Epidermal melanocyte (primary cell): Measurements from ENCODE around the gene BTD.

Source experiments
- DNase-seq: peaks from one replicate; pipeline ENCODE4 v3.0.0; 2011; ENCODE audit warnings: low spot score; ENCODE audit not compliant: insufficient read length

The BTD gene

DNA sequence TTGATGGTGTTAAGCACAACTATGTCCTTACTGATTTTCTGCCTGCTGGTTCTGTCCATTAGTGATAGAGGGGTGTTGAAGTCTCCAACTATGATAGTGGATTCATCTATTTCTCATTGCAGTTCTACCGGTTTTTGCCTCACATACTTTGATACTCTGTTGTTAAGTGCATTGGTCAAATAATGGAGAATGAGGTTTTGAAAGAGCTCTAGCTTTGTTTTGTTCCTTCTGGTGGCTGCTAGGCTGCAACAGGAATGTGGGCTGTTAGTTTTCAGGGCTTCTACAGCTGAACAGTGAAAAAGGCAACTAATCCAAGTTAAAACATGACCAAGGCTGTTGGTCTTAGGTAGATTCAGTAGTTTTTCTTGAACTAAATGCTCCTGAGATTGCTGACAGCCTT, 62.6 kb downstream of the BTD start:
- no peak for DNase-seq

DNA sequence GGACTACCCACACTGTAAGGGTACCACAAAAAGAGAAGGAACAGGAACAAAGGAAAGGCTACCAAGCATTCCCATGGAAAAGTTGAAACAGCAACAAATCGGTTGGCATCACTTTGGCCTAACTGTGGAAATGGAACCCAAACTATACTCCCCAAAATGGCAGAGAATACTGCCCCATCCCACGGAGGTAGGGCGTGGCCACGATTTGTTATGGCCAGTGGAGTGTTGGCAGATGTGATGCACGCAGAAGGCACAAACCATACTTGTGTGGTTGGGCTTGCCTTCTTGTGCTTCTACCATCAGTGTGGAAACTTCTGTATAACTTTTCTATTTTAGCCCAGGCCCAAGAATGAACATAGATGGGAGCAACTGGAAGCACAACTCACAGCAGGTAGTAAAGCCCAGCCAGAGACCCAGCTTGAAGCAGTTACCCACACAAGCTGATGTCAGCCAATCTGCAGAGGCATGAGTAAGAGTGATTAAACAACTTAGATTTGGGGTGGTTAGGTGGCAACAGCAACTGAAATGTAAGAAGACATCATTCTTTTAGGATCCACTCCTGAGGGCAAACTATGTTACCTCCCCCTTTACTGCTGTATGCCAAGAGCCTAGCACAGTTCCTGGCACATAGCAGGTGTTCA, 64.1 kb downstream of the BTD start:
- DNase-seq = no peak

DNA sequence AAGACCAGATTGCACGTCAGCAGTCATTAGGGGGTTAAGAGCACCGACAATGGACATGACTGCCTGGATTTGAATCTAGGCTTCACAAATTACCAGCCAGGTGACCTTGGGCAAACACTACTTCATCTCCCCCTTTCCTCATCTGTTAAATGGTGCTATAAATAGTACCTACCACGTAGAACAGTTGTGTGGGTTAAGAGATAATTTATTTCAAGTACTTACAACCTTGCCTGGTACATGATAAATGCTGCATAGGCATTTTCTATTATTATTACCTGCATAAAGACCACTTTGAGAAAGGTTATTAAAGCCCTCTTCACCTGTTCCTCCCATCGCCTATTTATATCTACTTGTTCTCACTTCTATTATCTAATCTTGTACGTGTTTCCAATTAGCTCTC, 64.7 kb downstream of the BTD start:
- DNase-seq = no peak

DNA sequence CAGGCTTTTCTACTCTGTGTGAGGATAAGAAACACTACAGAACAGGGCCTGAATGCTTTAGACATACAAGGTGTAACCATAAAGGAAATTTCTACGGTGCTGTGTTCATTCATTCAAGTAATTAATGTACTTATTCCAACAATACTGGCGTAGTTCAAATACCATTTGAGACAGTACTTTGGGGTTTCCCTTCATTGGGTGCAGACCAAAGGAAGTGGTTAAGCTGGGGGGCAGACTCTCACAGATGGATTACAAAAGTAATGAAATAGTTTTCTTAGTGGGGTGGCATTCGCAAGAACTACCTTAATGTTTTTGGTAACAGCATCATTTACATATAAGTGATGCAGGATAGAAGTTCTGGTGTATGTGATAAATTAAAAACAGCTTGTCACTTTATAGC, 65.9 kb downstream of the BTD start:
- DNase-seq = no peak

DNA sequence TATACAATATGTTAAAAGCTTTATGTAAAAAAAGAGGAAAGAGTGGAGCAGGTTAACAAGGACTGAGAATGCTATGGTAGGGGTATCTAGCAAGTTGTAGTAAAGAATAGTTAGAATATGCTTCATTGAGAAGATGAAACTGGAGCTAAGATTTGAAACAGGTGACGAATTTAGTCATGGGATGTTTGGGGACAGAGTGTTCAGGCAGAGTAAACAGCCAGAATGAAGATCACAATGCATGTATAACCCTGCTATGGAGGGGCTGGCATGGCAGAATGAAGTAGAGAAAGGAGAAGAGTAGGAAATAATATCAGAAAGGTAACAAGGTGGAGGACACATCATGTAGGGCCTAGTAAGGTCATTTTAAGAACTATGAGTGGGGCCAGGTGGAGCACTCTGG, 72.0 kb downstream of the BTD start:
- no peak for DNase-seq

DNA sequence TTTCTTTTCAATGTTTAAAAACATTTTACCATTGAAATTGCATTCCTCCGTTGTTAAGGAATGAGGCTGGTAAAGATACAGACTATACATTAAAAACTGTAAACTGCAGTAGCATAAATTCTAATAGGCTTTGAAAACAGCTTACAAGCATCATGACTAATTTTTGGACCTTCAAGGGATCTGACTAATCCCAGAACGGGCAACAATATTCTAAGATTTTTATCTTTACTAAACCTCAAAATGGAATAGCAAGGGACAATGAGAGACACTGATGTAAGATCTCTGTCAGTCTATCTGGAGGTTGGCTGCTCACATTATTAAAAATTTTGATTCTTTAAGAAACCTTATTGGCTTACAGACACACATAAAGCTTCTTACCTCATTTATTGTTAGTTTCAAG, 74.7 kb downstream of the BTD start:
- DNase-seq = no peak

DNA sequence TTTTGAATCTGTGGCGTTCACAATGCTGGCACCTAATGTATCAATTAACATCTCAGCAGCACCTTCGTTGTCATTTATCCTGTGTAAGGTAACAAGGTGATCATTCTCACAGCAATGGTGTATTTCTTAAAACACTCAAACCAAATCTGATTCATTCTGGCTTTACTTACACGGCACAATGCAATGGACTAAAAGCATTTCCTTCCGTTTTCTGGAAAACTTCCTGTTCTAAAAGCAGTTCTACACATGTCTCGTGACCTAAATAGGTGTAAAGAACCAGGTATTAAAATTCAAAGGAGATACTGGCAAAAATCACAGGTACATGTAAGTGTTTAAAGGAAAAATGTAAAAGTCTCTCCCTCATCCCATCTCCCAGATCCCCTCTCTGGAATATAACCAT, 77.8 kb downstream of the BTD start:
- no peak for DNase-seq

DNA sequence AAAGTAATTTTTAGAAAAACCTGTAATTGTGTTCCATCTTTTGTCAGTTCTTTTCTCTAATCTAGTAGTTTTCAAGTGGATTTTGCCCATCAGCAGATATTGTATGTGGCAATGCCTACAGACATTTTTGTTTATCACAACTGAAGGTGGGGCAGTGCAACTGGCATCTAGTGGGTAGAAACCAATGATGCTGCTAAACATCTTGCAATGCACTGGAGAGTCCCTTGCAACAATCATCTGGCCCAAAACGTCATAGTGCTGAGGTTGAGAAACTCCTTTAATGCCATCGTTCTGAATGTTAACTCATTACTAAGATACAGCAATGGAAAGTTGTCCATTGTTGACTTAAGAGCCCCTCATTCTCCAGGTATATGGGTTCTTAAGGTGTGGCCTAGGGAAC, 80.1 kb downstream of the BTD start:
- DNase-seq = no peak

DNA sequence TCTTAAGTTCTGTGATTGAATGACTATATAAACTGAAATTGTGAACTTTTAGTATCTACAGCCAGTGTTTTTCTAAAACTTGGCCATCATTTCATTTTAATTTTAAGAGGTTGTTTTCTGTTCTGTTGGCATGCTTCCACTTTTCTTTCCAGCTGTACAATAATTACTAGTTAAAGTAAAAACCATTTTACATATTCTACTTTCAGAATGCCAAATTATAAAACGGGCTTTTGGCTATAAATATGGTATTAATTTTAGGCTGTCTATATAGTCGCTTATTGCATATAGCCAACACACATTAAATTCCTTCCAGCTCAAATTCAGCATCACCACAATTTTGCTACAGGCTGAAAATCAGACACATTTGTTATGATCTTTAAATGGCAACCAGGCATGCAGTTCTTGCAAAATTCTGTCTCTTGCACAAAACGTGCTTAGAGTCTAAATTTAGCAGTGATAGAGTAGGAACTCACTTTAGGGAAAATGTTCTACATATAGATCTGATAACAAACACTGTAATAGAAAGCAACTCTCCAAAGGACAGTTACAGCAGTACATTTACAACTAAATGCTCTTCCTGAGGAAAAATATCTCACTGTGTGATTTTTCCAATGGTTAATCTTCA, 81.1 kb downstream of the BTD start:
- DNase-seq = no peak

DNA sequence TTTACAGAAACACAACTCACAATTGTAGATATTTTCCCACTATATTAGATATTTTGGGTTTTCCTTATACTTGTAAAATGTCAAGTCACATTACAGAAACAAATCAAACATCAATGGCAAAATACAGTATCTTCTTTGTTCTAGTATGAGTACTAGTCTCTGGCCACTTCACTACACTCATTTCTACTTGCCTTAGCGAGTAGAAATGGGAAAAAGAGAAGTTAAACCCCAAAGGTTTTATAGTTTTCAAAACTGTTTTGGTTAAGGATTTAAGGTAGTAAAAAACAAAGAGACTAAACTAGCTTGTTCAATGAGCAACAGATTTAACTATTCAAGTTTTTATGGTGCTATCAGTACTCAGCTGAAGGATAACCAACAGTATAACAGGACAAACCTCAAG, 81.7 kb downstream of the BTD start:
- no peak for DNase-seq

DNA sequence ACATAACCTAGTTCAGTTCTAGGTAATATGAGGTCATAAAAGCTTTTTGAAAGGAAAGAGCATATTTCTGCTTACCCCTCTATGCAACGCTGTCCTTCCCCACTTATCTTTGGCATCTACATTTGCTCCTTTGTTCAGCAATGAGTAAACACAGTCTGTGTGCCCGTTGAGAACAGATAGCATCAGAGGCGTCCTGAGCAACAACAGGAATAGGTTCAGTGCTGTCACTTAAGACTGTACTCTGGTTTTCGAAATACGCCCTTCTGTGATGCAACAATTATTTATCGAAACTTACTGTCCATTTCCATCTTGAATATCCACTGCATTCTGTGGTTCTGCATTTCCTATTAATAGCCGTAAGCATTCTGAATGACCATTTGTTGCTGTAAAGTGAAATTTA, 84.4 kb downstream of the BTD start:
- DNase-seq = no peak

DNA sequence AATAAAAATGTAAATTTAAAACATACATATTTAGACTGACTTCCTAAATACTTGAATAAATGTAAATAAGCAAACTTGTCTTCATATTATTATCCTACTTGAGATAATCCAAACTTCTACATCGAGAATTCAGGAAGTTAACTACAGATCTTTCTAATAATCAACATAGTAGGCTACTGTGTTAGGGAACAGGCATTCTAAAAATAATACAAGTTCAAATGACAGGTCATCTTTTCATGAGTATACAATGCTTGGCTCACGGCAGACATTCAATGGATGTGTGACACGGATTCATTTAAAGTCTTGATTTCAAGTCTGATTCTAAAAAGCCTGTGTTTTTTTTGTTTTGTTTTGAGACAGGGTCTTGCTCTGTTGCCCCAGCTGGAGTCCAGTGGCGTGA, 88.7 kb downstream of the BTD start:
- no peak for DNase-seq

DNA sequence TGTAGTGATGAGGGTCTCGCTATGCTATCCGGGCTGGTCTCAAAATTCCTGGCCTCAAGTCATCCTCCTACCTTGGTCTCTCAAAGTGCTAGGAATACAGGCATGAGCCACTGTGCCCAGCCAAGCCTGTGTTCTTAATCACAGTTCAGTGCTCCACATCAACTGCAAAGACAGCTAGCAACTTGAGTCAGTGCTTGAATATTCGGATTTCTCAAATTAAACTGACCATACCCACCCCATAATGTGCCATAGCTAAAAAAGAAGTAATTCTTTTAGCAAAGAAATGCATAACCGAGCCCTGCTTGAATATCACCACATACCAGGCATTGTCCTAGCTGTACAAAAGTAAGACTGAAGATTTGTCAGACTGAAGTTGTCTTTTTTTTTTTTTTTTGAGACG, 89.2 kb downstream of the BTD start:
- DNase-seq = no peak

DNA sequence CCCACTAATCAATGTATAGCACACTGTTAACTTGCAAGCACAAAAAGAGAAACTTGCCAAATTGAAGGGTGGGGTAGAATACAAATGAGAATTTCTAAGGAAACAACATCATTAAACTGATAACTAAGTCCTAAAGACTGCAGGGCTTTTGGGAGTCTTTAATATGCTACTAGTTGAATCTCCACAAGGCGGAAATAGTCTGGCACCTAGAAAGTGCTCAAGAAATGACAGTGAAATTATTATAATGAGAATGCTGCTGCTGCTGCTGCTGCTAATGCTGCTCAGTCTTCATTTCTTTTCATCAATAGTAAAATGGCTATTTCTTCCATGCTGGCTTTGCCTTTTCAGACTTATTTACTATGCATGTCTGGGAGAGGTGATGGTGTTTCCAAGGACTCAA, 91.8 kb downstream of the BTD start:
- DNase-seq = no peak

DNA sequence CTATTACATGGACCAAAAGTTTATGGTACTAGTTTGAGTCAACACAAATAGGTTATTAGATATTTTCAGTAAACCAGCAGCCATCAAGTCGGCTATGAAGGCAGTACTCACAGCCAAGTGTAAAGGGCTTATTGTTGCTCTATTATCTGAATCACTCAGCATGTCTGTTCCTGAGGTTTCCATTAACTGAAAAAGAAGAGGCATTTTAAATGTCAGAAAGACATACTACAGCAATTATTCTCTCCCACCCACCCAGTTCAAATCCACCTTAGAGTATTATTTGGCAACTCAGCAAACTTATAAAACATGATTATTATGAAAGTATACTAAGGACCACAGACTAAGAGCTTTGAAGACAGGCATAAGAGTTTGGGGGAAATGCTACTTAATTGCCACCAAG, 93.1 kb downstream of the BTD start:
- no peak for DNase-seq
